Common myeloid progenitor, CD34-positive (primary cell): ENCODE results near the gene C16orf74.

ENCODE experiments used
- CTCF ChIA-PET: fragments of 350-600 bp; sonication (Branson Sonifier 250); formaldehyde crosslinking; loops from one replicate; lab custom pipeline; 2021; ENCODE audit warnings: antibody characterized with exemption; lab: Charles Lee
- POLR2A ChIA-PET: fragments of 350-600 bp; sonication (Branson Sonifier 250); formaldehyde crosslinking; loops from one replicate; lab custom pipeline; 2021; ENCODE audit warnings: antibody characterized with exemption; lab: Charles Lee
- DNase-seq, 3 donors: peaks; one replicate each; pipeline versions ENCODE4 v3.0.0 to v3.0.0-alpha.2; 2013
- H3K27ac ChIP-seq, 2 experiments: 1 replicate in 1 of 2; 2 replicates in 1 of 2; pipeline ENCODE4 v1.7.0; 2013; ENCODE audit warnings: inconsistent platforms in 2 of 2, low read length in 2 of 2, mild to moderate bottlenecking in 2 of 2, low read depth in 1 of 2, moderate library complexity in 1 of 2; ENCODE audit not compliant: severe bottlenecking in 2 of 2, insufficient read depth in 1 of 2, poor library complexity in 1 of 2
- H3K27me3 ChIP-seq, 5 experiments: replicated peaks in 2 of 5; 1 replicate in 3 of 5; 2 replicates in 2 of 5; pipeline versions ENCODE4 v1.6.1 to v1.7.0; 2013; ENCODE audit warnings: low read length in 4 of 5, mild to moderate bottlenecking in 2 of 5, moderate library complexity in 2 of 5, inconsistent platforms in 1 of 5; ENCODE audit not compliant: insufficient read depth in 5 of 5, control insufficient read depth in 4 of 5
- H3K36me3 ChIP-seq, 4 experiments: 1 replicate in 2 of 4; 2 replicates in 2 of 4; pipeline versions ENCODE4 v1.6.1 to v1.7.0; 2013; ENCODE audit warnings: low read length in 3 of 4, control low read depth in 1 of 4, mild to moderate bottlenecking in 1 of 4; ENCODE audit not compliant: control insufficient read depth in 4 of 4, insufficient read depth in 4 of 4
- H3K4me1 ChIP-seq, 4 experiments: 1 replicate in 3 of 4; 2 replicates in 1 of 4; pipeline versions ENCODE4 v1.6.1 to v1.7.1; 2013; ENCODE audit warnings: low read length in 3 of 4, mild to moderate bottlenecking in 3 of 4, control low read depth in 1 of 4, inconsistent platforms in 1 of 4, moderate library complexity in 1 of 4; ENCODE audit not compliant: control insufficient read depth in 4 of 4, insufficient read depth in 4 of 4; ENCODE audit errors: control extremely low read depth in 1 of 4
- H3K4me3 ChIP-seq, 7 experiments: 1 replicate in 4 of 7; 2 replicates in 3 of 7; pipeline versions ENCODE4 v1.5.1 to v1.7.0; 2013; ENCODE audit warnings: mild to moderate bottlenecking in 7 of 7, low read length in 6 of 7, moderate library complexity in 6 of 7, inconsistent platforms in 2 of 7, low read depth in 2 of 7, control low read depth in 1 of 7; ENCODE audit not compliant: insufficient read depth in 4 of 7, control insufficient read depth in 1 of 7; ENCODE audit errors: extremely low read depth in 1 of 7
- H3K9me3 ChIP-seq, 5 experiments: 1 replicate in 4 of 5; 2 replicates in 1 of 5; pipeline versions ENCODE4 v1.6.1 to v1.7.1; 2013; ENCODE audit warnings: low read length in 4 of 5, mild to moderate bottlenecking in 2 of 5, inconsistent platforms in 1 of 5, low read depth in 1 of 5, moderate library complexity in 1 of 5; ENCODE audit not compliant: control insufficient read depth in 4 of 5, insufficient read depth in 2 of 5; ENCODE audit errors: control extremely low read depth in 1 of 5
- WGBS: methylation state at CpG from one replicate; pipeline ENCODE4 v1.1.5; 2013; ENCODE audit not compliant: insufficient coverage; 5-methylcytosine and 5-hydroxymethylcytosine counted together

Gene C16orf74

GRCh38 chr16:85659336-85659735 lies 91.6 kb downstream of the C16orf74 start:
- Histone ChIP-seq H3K36me3 (peaks cover 16 to 98% (median 88%) of the 10 kb centered on the region in 4 experiments), H3K9me3 (no peaks in the 10 kb centered on the region), H3K27me3 (no peaks in the 10 kb centered on the region), H3K4me1 (no peaks in the 10 kb centered on the region), H3K4me3 (no peak overlapping the region), H3K27ac (no peak overlapping the region)
- ChIA-PET POLR2A (no interaction called here), CTCF (interaction anchor here (0.8 to 3.7 kb wide), 12 partner anchors 8 to 384 kb away, joined by 3 to 37 read pairs (median 4); no protein-coding TSS in a partner anchor)
- 98% methylated on average over 8 of the region's 8 CpGs for WGBS
- DNase-seq = no peak

- no peak overlapping the region for H3K27ac ChIP-seq
- ChIA-PET CTCF (interaction anchor here (0.8 to 3.7 kb wide), 14 partner anchors 9 to 383 kb away, joined by 3 to 37 read pairs (median 4); no protein-coding TSS in a partner anchor), POLR2A (interaction anchor here (0.5 kb wide), 2 partner anchors 113 to 142 kb away, joined by 3 to 4 read pairs; no protein-coding TSS in a partner anchor)
- H3K4me3 ChIP-seq = no peak overlapping the region
- peaks cover 16 to 98% (median 85%) of the 10 kb centered on the region in 4 experiments for H3K36me3 ChIP-seq
- WGBS = 97% methylated on average over 18 of the region's 18 CpGs
- no peaks in the 10 kb centered on the region for H3K9me3 ChIP-seq
- peaks cover 0 to under 1% (median 0%) of the 10 kb centered on the region in 4 experiments for H3K4me1 ChIP-seq
- H3K27me3 ChIP-seq = no peaks in the 10 kb centered on the region
- DNase-seq = no peak
These were observed 92.2 kb downstream of the C16orf74 start for GRCh38 chr16:85658504-85659326.

GRCh38 chr16:85657996-85658395 lies 92.9 kb downstream of the C16orf74 start:
- Histone ChIP-seq H3K36me3 (peaks cover 16 to 96% (median 84%) of the 10 kb centered on the region in 4 experiments), H3K4me3 (no peak overlapping the region), H3K4me1 (peaks cover 0 to 7% (median 1%) of the 10 kb centered on the region in 4 experiments), H3K27me3 (no peaks in the 10 kb centered on the region), H3K9me3 (no peaks in the 10 kb centered on the region), H3K27ac (no peak overlapping the region)
- DNase-seq = no peak
- WGBS = 100% methylated on average over 3 of the region's 3 CpGs
- POLR2A ChIA-PET = interaction anchor here (0.5 kb wide), 1 partner anchor 114 kb away, joined by 4 read pairs; no protein-coding TSS in a partner anchor
- CTCF ChIA-PET = interaction anchor here (0.7 to 3.7 kb wide), 7 partner anchors 8 to 207 kb away, joined by 3 to 37 read pairs (median 4); no protein-coding TSS in a partner anchor
